NOMO-1 treated with dmso at 0.1 percent for 144 hours (cell line): ENCODE measurements around the gene THSD4.

Source experiments
- DNase-seq: peaks from one replicate; lab custom pipeline; 2025; ENCODE audit not compliant: unreplicated experiment; lab: John Stamatoyannopoulos, UW

THSD4 gene

GRCh38 chr15:71472566-71472965 lies 357.3 kb downstream of the THSD4 start:
- no peak for DNase-seq

- no peak for DNase-seq
Observed at GRCh38 chr15:71473751-71474150, 358.5 kb downstream of the THSD4 start.

DNA sequence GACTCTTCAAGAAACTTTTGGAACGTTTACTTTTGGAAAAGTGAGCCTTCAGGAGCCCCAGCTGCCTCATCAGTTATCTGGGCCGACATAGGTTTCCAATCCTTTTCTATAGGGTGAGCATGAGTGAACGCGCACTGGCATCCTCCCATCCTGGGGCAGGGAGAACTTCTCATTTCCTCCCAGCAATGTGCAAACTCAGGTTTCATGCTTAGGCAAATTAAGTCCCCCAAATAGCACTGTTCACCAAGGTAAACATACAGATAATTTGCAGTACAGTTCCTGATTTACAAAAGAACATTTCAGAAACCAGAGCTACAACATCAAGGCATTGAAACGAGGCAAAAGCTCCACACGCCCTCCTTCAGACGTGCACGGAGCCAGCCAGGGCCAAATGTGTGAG lies 361.6 kb downstream of the THSD4 start:
- DNase-seq, result no peak

DNA sequence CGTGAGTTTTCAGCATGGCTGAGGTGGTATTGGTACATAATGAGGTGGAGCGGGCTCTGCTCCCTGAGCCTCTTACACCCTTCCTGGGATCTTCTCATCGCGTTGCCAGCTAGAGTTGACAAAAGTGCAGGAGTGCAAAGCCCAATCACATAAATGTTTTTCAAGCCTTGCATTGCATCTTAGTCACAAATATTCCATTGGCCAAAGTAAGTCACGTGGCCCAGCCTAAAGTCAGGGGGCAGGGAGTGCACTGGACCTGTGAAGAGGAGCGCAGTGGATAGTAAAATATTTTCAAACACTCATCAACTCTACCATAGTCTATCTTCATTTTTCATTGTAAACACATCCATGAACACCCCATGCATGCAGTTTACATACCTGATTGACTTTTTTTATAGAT lies 365.3 kb downstream of the THSD4 start:
- no peak for DNase-seq

DNA sequence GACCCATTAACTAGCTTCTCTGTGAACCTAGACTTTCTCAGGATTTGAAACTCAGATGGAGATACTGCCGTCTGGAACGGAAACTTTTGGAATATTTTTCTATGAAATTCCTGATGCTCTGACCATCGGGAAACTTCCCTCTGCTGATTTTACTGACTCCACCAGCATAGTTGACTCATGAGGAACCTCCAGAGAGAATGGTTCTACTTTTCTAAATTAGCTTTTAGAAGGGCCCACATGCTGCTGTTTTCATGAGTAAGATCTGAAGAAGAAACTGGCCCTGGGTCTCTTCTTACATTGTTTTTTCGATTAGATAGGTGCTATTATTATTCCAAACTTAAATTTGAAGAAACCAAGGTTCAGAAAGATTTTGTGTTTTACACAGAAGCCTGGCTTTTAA lies 368.8 kb downstream of the THSD4 start:
- no peak for DNase-seq

GRCh38 chr15:71485094-71485693 lies 369.9 kb downstream of the THSD4 start:
- no peak for DNase-seq

DNA sequence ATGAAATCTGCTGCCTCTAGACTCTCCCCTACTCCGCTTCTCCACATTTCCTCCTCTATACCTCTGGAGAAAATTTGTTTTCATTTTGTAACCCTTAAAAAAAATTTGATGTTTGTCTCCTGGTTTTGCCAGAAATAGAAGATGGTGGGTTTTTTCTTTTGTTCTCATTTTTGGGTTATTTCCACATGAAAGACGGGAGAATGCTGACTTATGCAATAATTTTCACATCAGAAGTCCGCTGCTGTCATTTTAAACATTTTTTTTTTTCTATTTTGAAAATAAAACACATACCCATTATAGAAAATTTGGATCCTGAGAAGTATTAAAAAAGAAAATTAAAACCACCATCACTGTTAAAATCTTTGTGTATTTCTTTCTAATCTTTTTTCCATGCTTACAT lies 374.3 kb downstream of the THSD4 start:
- no peak for DNase-seq

GRCh38 chr15:71493526-71493925 lies 378.3 kb downstream of the THSD4 start:
- no peak for DNase-seq

- no peak for DNase-seq
Observed at GRCh38 chr15:71494563-71495397, 379.5 kb downstream of the THSD4 start.

- no peak for DNase-seq
Observed at GRCh38 chr15:71495398-71495780, 380.1 kb downstream of the THSD4 start.

GRCh38 chr15:71496336-71496955 lies 381.2 kb downstream of the THSD4 start:
- no peak for DNase-seq

- DNase-seq, result no peak
Observed at GRCh38 chr15:71501344-71502076, 386.2 kb downstream of the THSD4 start.

DNA sequence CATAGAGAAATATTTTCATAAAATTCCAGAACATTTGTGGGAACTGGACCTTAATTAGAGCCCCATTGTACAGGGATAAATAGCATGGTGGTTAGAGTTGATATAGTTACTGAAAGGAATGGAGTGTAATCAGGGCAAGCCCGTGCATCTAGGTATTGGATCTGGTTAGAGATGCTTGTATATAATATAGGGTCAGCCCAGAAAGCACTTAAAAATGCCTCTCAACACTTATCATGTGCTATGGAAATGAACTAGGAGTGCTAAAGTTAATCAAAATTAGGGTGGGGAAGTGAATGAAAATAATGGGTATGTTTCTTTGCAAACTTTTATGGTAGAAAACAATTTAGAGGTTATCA lies 386.8 kb downstream of the THSD4 start:
- DNase-seq, result no peak

DNA sequence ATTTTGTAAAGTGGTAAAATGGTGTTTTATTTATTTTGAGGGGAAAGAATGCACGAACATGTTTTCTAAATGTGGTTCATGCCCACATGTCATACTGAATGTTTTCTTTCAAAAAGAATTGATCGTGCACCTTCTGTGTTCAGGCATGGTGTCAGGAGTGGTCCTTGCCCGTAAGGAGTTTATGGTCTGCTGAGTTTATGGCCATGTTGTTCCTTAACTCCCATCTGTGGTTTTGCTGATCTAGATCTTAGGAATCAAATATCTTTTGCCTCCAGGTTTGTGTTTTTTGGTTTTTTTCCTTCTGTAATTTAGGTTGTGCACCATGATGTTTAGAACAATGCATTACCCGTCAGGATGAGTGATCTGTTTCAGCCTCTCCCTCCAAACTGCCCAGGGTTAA lies 390.7 kb downstream of the THSD4 start:
- DNase-seq, result no peak

- DNase-seq, result no peak
Observed at GRCh38 chr15:71506946-71507345, 391.7 kb downstream of the THSD4 start.

DNA sequence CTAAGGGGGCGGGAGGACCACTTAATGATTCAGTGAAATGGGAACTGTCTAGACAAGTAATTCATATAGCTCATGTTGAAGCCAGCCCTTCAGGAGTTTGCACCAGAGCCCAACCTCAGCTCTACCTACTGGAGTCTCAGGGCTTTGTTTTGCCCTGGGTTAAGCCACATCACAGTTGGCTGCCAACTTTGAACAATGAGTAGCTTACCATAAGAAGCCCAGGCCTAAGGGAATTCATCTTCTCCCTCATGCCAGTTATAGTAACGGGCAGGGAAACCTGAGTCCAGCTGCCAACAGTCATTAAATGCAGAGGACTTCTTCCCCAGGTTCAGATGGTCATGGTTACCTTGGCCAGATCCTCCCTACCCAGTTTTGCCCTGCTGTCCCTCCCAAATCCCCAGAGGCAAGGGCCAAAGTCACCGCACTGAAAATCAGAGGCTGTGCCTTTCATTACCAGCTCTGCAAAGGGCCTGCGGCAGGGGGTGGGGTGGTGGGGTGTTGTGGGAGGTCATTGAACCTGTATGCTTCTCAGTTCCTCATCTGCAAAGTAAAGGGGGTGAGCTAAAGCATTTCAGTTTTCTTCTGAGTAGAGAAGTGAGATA lies 392.9 kb downstream of the THSD4 start:
- no peak for DNase-seq

DNA sequence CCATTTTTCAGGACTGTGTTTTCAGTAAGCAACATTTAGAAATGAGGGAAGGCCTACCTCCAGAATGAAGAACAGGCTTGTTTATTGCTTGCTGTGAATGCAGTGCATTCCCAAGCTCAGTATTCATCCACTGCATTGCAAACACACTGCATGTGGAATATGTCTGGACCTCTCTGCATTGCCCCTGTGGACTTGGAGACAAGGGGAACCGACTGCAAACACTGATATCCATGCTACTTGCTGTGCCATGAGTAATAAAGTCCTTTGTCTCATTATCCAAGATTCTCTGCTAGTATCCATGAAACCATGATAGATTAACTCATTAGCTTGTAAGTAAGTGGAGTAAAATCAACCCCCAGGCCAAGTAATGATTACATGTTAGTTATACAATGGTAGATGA lies 393.9 kb downstream of the THSD4 start:
- no peak for DNase-seq

- DNase-seq, result no peak
Observed at GRCh38 chr15:71510763-71511162, 395.5 kb downstream of the THSD4 start.

DNA sequence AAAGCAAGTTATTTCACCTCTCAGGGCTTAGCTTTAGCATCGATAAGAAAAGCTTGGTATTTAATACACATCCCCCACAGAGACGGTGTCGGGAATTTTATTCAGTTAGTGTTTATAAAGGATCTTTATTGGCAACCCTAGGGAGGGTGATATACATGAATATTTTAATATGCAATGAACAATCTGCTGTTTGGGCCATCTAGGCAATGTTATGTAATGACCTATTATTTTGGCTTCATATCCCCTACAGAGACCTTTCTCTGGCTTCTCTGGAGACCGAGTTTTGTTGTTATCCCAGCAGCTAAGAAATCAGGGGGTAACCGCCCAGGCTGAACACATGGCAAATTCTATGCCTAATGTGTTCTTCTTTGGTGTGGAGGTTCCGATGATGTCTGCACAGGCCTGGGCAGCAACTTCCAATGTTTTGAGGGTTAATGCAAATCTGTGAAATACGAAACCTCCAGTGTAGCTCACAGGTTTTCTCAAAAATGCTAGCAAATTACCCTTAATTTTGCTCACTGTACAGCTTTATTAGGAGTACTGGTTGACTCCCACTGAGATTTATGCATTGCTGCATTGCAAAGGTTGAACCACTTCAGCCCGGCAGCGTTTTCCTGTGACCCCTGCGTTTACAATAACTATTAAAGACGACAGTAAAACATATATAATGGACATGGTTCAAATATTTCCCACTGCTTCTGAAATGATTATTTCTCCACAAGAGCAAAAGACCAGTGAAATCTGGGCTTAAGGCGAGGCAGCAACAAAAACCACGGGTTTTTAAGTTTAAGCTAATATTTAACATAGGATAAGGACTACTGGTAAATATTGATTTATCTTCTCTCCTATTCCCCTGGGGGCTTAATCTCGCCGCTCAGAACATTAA lies 396.8 kb downstream of the THSD4 start:
- DNase-seq, result no peak

DNA sequence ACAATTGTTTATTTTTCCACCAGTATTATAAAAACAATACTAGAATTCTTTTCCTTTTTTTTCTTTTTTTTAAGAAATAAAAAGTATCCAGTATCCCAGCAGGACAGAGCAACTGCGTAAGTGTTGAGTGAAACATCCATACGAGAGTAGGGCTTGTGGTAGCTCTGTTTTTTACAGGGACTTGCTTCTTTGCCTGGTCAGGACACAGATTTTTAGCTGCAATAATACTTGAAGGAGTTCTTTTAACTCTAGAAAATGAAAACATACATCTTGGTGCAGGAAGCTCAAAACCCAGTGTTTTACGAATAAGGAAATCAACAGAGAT lies 397.4 kb downstream of the THSD4 start:
- no peak for DNase-seq
